Endothelial cell (in vitro differentiated cells): ENCODE results near the gene UGGT2. TPM values are rescaled to one million over a fixed set of nuclear protein-coding genes. Genes with fewer than 3 reads are reported as not detected.
A peak's percentile ranks its signal among the peaks of the same experiment; 100 is the strongest.

Experiments
- DNase-seq: peaks from one replicate; pipeline ENCODE4 v3.0.0; 2021; ENCODE audit warnings: low spot score
- H3K27ac Mint-ChIP-seq: one replicate; pipeline ENCODE4 v1.8.0; 2021; ENCODE audit warnings: mixed read lengths, inconsistent platforms; ENCODE audit not compliant: unreplicated experiment
- H3K27me3 Mint-ChIP-seq: one replicate; pipeline ENCODE4 v1.8.0; 2021; ENCODE audit warnings: mild to moderate bottlenecking, moderate library complexity, mixed read lengths, inconsistent platforms; ENCODE audit not compliant: unreplicated experiment
- H3K36me3 Mint-ChIP-seq: one replicate; pipeline ENCODE4 v1.8.0; 2021; ENCODE audit warnings: mild to moderate bottlenecking, low read depth, mixed read lengths, inconsistent platforms; ENCODE audit not compliant: unreplicated experiment
- H3K4me1 Mint-ChIP-seq: one replicate; pipeline ENCODE4 v1.8.0; 2021; ENCODE audit warnings: mild to moderate bottlenecking, mixed read lengths, inconsistent platforms; ENCODE audit not compliant: unreplicated experiment
- H3K4me3 Mint-ChIP-seq: one replicate; pipeline ENCODE4 v1.8.0; 2021; ENCODE audit warnings: mild to moderate bottlenecking, mixed read lengths, inconsistent platforms; ENCODE audit not compliant: unreplicated experiment
- H3K9me3 Mint-ChIP-seq: one replicate; pipeline ENCODE4 v1.8.0; 2021; ENCODE audit warnings: mixed read lengths, inconsistent platforms; ENCODE audit not compliant: unreplicated experiment
- total RNA-seq: library from RNA; stranded (reverse); fragmentation: NEBNext Ultra II Directional; extraction: Animal tissue kit (Norgen Biotek cat#: 25700); gene quantifications from one replicate; pipeline ENCODE4 v1.2.1, GENCODE V29; 2021; ENCODE audit not compliant: unreplicated experiment
- TF ChIP-seq, protein P1 (sequence below): fragments of 200-600 bp; sonication (generic); IDR thresholded peaks from one replicate; pipeline ENCODE4 v1.5.0; 2021; ENCODE audit warnings: antibody characterized with exemption; ENCODE audit not compliant: unreplicated experiment

The UGGT2 gene
- total RNA-seq, 1 donor from 2014 or later: 23.7 TPM

DNA sequence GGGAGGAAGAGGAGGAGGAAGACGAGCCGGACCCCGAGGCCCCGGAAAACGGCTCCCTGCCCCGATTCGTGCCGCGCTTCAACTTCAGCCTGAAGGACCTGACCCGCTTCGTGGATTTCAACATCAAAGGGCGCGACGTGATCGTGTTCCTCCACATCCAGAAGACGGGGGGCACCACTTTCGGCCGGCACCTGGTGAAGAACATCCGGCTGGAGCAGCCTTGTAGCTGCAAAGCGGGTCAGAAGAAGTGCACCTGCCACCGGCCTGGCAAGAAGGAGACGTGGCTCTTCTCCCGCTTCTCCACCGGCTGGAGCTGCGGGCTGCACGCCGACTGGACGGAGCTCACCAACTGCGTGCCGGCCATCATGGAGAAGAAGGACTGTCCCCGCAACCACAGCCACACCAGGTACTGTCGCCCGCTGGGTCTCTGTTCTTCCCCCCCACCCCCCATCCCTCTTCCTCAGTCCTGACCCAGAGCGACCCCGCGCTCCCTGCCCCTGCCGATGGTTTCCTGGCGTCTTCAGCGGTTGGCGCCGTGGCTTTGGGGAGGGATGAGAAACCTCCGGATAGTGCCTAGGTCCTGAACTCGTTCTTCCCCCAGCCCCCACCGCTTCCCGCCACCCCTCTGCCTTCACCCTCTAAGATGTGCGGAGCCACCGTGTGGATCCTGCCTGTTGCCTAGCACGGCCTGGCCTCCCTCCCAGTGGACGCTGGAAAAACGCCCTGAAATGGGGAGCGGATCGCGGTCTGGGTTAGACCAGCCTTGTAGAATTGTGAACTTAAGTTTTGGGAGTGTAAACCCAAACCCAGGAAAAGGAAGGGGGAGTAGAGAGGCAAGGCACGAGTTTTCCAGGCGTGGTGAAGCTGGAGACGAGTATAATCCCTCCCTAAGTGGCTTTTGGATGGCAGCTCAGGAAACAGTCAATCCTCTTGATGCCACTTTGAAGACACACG is 38.2 kb upstream of the UGGT2 start:
- TF ChIP-seq, protein P1, sequence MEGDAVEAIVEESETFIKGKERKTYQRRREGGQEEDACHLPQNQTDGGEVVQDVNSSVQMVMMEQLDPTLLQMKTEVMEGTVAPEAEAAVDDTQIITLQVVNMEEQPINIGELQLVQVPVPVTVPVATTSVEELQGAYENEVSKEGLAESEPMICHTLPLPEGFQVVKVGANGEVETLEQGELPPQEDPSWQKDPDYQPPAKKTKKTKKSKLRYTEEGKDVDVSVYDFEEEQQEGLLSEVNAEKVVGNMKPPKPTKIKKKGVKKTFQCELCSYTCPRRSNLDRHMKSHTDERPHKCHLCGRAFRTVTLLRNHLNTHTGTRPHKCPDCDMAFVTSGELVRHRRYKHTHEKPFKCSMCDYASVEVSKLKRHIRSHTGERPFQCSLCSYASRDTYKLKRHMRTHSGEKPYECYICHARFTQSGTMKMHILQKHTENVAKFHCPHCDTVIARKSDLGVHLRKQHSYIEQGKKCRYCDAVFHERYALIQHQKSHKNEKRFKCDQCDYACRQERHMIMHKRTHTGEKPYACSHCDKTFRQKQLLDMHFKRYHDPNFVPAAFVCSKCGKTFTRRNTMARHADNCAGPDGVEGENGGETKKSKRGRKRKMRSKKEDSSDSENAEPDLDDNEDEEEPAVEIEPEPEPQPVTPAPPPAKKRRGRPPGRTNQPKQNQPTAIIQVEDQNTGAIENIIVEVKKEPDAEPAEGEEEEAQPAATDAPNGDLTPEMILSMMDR: no peak
- Mint-ChIP-seq H3K4me3 (peak overlapping the region; percentile 86), H3K27ac (peak overlapping the region; percentile 41), H3K4me1 (peaks cover 42% of the 10 kb centered on the region), H3K36me3 (peaks cover 4% of the 10 kb centered on the region), H3K27me3 (peaks cover 15% of the 10 kb centered on the region), H3K9me3 (no peaks in the 10 kb centered on the region)
- peak; percentile 26 for DNase-seq

DNA sequence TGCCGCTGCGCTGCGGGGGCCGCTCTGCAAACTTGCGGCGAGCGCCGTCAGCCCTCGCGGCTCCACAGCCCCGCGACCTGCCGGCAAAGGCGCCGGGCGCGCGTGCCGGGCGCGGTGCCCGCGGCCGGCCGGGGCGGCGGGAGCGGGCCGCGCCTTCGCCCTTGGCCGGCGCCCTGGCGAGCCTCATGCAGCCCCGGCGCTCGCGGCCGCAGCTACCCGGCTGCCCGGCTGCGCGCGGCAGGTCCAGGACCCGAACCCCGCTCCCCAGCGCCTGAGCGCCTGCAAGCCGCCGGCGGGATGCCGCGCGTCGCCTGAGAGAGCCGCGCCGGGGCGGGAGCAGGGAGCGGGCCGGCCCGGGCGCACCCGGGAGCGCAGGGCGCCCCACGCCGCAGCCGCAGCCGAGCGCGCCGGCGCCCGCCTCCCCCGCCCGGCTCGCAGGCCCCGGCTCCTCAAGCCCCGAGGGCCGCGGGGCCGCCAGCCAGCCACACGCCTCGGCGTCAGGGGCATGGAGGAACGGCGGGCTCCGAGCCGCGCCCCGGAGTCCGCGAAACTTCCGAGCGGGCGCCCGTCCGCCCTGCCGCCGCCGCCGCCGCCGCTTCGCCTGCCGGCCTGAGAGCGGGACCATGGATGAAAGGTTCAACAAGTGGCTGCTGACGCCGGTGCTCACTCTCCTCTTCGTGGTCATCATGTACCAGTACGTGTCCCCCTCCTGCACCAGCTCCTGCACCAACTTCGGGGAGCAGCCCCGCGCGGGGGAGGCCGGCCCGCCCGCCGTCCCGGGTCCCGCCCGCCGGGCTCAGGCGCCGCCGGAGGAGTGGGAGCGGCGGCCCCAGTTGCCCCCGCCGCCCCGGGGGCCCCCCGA is 37.3 kb upstream of the UGGT2 start:
- Mint-ChIP-seq H3K27me3 (peaks cover 15% of the 10 kb centered on the region), H3K4me3 (no peak overlapping the region), H3K4me1 (peaks cover 51% of the 10 kb centered on the region), H3K27ac (no peak overlapping the region), H3K36me3 (peaks cover 4% of the 10 kb centered on the region), H3K9me3 (no peaks in the 10 kb centered on the region)
- TF ChIP-seq, protein P1: no peak
- DNase-seq: peak; percentile 38

DNA sequence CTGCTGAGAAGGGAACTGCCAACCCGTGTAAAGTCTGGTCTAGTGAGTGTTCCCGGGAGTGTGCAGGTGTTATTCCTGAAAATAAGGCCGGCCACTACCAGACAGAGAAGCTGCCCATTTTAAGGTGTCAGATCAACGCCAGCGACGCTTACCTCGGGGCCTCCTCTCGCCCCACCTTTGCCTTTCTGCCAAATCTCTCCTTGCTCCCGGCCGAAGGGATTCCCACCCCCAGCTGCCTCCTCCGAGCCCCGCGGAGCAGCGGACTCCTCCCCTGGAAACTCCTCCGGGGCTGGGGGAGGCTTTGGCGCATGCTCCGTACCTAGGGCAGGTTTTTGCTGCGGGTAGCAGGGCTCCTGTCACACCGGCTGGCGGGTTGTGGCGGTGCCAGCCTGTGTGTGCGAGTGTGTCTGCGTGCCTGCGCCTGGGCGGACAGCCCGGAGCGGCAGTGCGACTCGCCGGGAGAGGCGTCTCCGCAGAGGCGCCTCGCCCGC is 36.6 kb upstream of the UGGT2 start, which contains the start of gene HS6ST3:
Gene HS6ST3, plus strand, starts transcription at position 359 of the 491 bp plus-strand sequence.
- H3K27me3 Mint-ChIP-seq: peaks cover 18% of the 10 kb centered on the region
- peak; percentile 40 for DNase-seq
- H3K9me3 Mint-ChIP-seq: no peaks in the 10 kb centered on the region
- peak within 1 kb of the TSS; percentile 67 for H3K27ac Mint-ChIP-seq
- peaks cover 58% of the 10 kb centered on the region for H3K4me1 Mint-ChIP-seq
- H3K36me3 Mint-ChIP-seq: peaks cover 4% of the 10 kb centered on the region
- peak within 1 kb of the TSS; percentile 90 for H3K4me3 Mint-ChIP-seq
- TF ChIP-seq, protein P1: no peak

- no peak for DNase-seq
- Mint-ChIP-seq H3K27me3 (peaks cover 18% of the 10 kb centered on the region), H3K36me3 (peaks cover 4% of the 10 kb centered on the region), H3K9me3 (no peaks in the 10 kb centered on the region), H3K4me1 (peaks cover 57% of the 10 kb centered on the region), H3K27ac (peak overlapping the region; percentile 67), H3K4me3 (peak overlapping the region; percentile 90)
- TF ChIP-seq, protein P1: no peak
Measured at GRCh38 chr13:96089139-96089538, 35.9 kb upstream of the UGGT2 start.
